Vagina (tissue), 2 donors: ENCODE measurements around the gene NFATC2.

Source experiments
- POLR2A ChIP-seq, 2 donors: fragments of 450-650 bp; IDR thresholded peaks; one replicate each; pipeline ENCODE4 v1.6.1; 2017; ENCODE audit warnings: antibody characterized with exemption in 2 of 2, mild to moderate bottlenecking in 2 of 2, moderate library complexity in 2 of 2
- POLR2AphosphoS5 ChIP-seq, 2 donors: sonication (generic); formaldehyde crosslinking; IDR thresholded peaks; one replicate each; pipeline ENCODE4 v1.9.0; 2017; ENCODE audit warnings: antibody characterized with exemption in 2 of 2, mild to moderate bottlenecking in 2 of 2, low read depth in 1 of 2; ENCODE audit not compliant: insufficient read depth in 1 of 2

GRCh38 chr20:51423290-51423667 lies 119.2 kb downstream of the NFATC2 start:
- TF ChIP-seq POLR2A (IDR thresholded peaks at IDR 0.05), result no peak
- no peak for TF ChIP-seq POLR2AphosphoS5 (IDR thresholded peaks at IDR 0.05; ENCODE audit: insufficient read depth in 1 of 2, low read depth in 1 of 2)
